ENCODE measurements around the gene SH2D3A.

The SH2D3A gene

GRCh38 chr19:6767357-6768235, at the start of gene SH2D3A:
SH2D3A (minus strand) TSS chr19:6767435; CDS start chr19:6763748, 3,687 bp downstream.
- peaks cover 0 to 23% (median 6%) of the 10 kb centered on the region in 4 donors for H3K4me1 ChIP-seq

GRCh38 chr19:6813659-6814058, 46.4 kb upstream of the SH2D3A start:
- no peak overlapping the region for H3K4me3 ChIP-seq
- no peaks in the 10 kb centered on the region for H3K9me3 ChIP-seq
- H3K27me3 ChIP-seq = peaks cover 0 to 9% of the 10 kb centered on the region in 2 donors
- intact Hi-C loops (cut with DNase I; ENCODE audit: low total_unique reads) = no loop called here
- no peak for TF ChIP-seq CTCF (IDR thresholded peaks at IDR 0.05)
- H3K27ac ChIP-seq = no peak overlapping the region
- H3K36me3 ChIP-seq = no peaks in the 10 kb centered on the region
- DNase-seq = no peak
- H3K4me1 ChIP-seq = no peaks in the 10 kb centered on the region

More at GRCh38 chr19:6767357-6768235, at the start of gene SH2D3A:
- Histone ChIP-seq H3K9me3 (no peaks in the 10 kb centered on the region), H3K27ac (no peak within 1 kb of the TSS), H3K4me3 (peak within 1 kb of the TSS; percentile 12 to 23), H3K36me3 (no peaks in the 10 kb centered on the region), H3K27me3 (peaks cover 4 to 55% of the 10 kb centered on the region in 2 donors)
- intact Hi-C loops (cut with DNase I; ENCODE audit: low total_unique reads) = no loop called here
- no peak for DNase-seq
- TF ChIP-seq CTCF (IDR thresholded peaks at IDR 0.05) = no peak

- no peaks in the 10 kb centered on the region for H3K36me3 ChIP-seq
- H3K9me3 ChIP-seq = no peaks in the 10 kb centered on the region
- no peak for TF ChIP-seq CTCF (IDR thresholded peaks at IDR 0.05)
- no peak for DNase-seq
- H3K27me3 ChIP-seq = peaks cover 0 to 8% of the 10 kb centered on the region in 2 donors
- no peak overlapping the region for H3K27ac ChIP-seq
- H3K4me3 ChIP-seq = no peak overlapping the region
- H3K4me1 ChIP-seq = no peaks in the 10 kb centered on the region
- intact Hi-C loops (cut with DNase I; ENCODE audit: low total_unique reads) = no loop called here
These were observed 45.4 kb upstream of the SH2D3A start for GRCh38 chr19:6812612-6813011.

DNA sequence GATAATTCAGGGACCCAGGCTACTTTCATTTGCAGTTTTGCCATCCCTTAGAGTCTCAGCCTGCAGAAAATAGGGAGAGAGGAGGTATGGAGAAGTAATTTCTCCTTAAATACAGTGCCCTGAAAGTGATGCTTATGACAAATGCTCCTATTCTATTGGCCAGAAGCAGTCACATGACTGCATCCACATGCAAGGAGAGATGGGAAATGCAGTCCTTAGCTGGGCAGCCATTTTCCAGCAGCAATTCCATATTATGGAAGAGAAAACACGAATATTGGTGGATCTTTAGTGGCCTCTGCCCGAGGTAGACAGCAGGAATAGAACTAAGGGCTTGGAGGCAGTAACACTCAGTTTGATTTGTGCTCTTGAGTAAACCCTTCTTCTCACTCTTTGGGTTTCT, 44.7 kb upstream of the SH2D3A start:
- DNase-seq = no peak
- no peak overlapping the region for H3K4me3 ChIP-seq
- H3K27me3 ChIP-seq = peaks cover 0 to 8% of the 10 kb centered on the region in 2 donors
- TF ChIP-seq CTCF (IDR thresholded peaks at IDR 0.05) = no peak
- H3K27ac ChIP-seq = no peak overlapping the region
- no peaks in the 10 kb centered on the region for H3K4me1 ChIP-seq
- no peaks in the 10 kb centered on the region for H3K9me3 ChIP-seq
- no peaks in the 10 kb centered on the region for H3K36me3 ChIP-seq
- intact Hi-C loops (cut with DNase I; ENCODE audit: low total_unique reads) = no loop called here

DNA sequence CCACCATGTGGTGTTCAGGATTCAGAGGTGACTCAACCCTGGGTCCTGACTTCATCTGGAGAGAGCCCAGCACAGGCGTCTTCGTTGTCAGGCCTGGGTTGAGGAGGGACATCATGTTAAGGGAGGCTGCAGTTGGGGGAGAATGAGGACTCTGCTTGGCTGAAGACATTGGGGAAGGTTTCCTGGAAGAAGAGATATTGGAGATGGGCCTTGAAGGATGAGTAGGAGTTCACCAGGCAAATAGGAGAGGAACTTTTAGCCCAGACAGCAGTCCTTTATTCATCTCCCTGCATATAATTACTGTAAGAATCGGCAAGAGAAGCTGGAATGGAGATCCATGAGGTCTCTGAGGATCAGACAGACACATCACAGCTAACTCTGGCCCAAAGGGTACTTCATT, 44.1 kb upstream of the SH2D3A start:
- Histone ChIP-seq H3K4me1 (no peaks in the 10 kb centered on the region), H3K27me3 (peaks cover 0 to 5% of the 10 kb centered on the region in 2 donors), H3K9me3 (no peaks in the 10 kb centered on the region), H3K4me3 (no peak overlapping the region), H3K27ac (no peak overlapping the region), H3K36me3 (no peaks in the 10 kb centered on the region)
- no peak for TF ChIP-seq CTCF (IDR thresholded peaks at IDR 0.05)
- intact Hi-C loops (cut with DNase I; ENCODE audit: low total_unique reads) = no loop called here
- DNase-seq = no peak
